NCI-H1436 treated with DMSO at 0.1 percent for 48 hours (cell line): ENCODE measurements around the gene CD22.

Experiments used
- DNase-seq: peaks from one replicate; lab custom pipeline; 2025; lab: John Stamatoyannopoulos, UW

Gene CD22

DNA sequence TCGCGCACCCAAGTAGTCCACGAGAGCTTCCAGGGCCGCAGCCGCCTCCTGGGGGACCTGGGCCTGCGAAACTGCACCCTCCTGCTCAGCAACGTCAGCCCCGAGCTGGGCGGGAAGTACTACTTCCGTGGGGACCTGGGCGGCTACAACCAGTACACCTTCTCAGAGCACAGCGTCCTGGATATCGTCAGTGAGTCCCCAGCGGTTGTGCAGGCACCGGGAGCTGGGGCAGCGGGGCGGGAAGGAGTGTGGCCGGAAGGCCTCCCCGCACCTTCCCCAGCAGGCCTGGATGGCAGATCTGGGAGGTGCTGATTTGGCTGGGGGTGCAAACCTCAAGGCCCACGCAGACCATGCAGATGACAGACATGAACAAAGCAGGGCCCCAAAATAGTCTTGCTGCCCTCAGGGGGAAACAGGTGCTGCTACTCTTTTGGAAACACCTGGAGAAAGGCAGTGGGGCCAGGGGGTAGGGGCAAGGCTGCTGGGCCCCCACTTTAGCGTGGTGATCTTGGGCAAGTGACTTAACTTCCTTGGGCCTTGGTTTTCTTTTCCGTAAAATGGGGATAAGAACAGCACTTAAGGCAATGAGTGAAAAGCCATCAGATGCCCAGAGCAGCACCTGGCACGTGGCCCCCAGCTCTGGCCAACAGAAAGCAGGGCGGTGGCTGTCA, 33.1 kb upstream of the CD22 start:
- DNase-seq: no peak

DNA sequence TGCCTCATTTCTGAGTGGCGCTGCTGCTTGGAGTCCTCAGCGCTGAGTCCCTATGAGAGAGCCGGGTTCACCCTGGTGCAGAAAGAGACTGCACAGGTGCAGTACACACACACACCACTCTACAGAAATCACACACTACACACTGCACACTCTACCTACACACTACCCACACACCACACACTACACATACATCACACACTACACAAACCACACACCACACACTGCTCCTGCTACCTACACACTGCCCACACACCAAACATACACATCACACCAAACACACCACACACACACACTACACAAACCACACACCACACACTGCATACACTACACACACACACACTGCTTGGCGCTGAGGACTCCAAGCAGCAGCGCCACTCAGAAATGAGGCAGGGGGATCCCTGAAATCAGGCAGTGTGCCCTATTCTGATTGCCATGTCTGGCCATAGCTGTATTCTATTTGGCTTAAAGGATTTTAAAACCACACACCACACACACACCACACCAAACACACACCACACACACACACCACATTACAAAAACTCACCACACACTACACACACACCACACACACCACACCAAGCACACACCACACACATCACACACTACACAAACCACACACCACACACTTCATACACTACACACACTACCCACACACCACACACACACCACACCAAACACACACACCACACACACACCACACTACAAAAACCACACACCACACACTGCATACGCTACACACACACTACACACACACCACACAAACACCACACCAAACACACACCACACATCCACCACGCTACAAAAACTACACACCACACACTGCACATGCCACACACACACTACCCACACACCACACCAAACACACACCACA, 32.1 kb upstream of the CD22 start:
- DNase-seq: no peak

DNA sequence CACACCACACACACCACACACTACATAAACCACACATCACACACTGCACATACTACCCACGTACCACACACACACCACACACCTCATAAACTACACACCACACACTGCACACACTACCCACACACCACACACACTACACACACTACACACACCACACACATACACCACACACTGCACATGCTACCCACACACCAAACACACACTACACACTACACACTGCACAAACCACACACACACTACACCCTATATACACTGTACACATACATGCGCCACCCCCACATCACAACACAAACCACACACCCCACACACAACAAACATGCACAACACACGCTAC, 31.5 kb upstream of the CD22 start:
- no peak for DNase-seq

DNA sequence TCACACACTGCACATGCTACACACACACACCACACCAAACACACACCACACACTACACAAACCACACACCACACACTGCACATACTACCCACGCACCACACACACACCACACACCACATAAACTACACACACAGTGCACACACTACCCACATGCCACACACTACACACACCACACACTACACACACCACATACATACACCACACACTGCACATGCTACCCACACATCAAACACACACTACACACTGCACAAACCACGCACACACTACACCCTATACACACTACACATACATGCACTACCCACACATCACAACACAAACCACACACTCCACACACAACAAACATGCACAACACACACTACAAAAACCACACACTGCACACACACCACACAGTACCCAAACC, 31.1 kb upstream of the CD22 start:
- DNase-seq: no peak

DNA sequence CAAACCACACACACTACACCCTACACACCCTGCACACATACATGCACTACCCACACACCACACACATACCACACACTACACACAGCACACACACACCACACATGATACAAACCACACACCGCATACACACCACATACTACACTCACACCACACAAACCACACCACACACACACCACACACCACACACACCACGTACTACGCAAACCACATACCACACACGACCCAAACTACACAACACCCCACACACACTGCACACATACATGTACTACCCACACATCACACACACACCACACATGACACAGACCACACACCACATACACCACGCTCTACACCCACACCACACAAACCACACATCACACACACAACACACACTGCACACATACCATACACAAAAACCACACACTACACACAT, 30.4 kb upstream of the CD22 start:
- no peak for DNase-seq

DNA sequence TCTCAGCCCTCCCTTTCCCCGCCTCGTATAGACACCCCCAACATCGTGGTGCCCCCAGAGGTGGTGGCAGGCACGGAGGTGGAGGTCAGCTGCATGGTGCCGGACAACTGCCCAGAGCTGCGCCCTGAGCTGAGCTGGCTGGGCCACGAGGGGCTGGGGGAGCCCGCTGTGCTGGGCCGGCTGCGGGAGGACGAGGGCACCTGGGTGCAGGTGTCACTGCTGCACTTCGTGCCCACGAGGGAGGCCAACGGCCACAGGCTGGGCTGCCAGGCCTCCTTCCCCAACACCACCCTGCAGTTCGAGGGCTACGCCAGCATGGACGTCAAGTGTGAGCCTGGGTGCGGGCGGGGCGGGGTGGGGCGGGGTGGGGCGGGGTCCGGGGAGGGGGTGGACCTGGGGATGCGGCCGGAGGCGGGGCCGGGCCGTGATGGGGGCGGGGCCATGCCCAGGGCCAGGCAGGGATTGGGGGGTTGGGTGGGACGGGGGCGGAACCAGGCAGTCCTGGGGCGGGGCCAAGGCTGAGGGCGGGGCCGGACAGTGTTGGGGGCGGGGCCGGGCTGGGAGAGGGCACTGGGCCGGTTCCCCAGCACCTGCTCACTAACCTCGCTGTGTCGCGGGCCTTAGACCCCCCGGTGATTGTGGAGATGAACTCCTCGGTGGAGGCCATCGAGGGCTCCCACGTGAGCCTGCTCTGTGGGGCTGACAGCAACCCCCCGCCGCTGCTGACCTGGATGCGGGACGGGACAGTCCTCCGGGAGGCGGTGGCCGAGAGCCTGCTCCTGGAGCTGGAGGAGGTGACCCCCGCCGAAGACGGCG, 29.3 kb upstream of the CD22 start:
- DNase-seq: no peak

DNA sequence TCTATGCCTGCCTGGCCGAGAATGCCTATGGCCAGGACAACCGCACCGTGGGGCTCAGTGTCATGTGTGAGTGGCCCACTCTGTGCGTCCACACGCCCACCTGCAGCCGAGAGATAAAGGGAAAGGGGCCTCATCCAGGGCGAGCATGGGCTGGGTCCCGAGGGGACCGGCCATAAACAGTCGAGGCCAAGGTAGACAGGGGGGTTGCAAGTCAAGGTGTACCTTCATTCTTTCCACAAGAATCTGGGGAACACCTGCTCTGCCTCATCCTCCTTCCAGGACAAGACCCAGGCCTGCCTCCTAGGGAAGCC, 28.7 kb upstream of the CD22 start:
- DNase-seq: no peak

DNA sequence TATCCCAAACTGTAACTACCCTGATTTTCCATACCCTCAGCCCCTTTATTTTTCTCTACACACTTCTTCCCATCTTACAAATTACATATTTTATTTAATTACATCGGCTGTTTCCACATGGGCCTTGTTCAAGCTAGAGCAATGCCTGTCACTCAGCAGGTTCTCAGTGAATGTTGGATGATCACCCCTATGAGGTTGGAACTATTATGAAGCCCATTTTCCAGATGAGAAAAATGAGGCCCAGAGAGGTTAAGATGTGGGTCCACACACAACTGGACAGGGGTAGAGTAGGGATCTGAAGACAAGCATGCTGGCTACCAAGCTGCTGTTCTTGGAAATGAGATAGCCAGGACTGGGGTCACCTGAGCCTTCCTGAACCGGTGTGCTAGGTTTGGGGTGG, 27.0 kb upstream of the CD22 start:
- no peak for DNase-seq

DNA sequence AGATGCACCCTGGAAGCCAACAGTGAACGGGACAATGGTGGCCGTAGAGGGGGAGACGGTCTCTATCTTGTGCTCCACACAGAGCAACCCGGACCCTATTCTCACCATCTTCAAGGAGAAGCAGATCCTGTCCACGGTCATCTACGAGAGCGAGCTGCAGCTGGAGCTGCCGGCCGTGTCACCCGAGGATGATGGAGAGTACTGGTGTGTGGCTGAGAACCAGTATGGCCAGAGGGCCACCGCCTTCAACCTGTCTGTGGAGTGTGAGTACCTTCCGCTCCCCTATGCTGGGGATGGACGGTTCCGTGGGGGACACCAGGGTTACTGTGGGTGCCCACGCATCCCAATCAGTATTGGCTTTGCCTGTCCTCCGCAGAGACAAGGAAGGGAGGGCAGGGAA, 26.5 kb upstream of the CD22 start:
- no peak for DNase-seq

DNA sequence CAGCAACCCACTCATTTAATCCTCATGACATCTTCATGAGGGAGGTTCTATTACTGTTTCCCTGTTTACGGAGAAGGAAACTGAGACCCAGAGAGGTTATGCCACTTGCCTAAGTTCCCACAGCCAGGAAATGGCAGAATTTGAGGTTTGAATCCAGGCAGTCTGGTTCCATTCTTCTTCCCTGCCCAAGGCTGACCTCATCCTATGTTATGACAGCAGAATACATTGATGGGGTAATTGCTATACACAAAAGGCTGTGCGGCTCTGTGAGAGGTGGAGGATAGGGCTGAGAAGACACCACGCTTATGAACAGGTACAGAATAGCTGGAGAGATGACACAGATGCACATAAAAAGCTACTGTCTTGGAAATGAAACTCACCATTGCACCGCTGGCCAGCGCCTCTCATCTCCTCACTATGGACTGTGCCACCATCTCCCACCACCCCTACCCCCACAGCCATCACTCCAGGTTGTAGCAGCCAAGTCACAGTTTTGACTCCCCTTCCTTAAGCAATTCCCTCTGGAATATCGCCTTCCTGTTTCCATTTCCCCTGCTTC, 25.6 kb upstream of the CD22 start:
- no peak for DNase-seq

DNA sequence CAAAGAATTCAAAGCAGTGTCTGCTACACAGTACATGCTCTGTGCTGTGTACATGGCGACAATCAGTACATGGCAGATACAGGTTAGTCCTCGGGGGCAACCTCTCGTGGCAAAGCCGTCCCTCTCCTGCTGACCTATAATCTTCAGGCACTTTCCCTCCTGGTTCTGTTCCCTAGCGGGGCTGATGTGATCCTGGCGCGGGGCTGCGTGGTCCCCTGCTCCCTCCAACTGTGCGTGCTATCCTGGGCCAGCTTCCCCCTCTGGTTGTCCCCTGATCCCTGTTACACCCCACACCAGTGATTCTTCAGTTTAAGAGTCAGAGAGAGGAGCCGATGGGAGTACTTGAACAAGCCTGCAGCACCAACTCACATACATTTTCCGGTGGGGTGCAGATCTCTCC, 25.0 kb upstream of the CD22 start:
- no peak for DNase-seq

DNA sequence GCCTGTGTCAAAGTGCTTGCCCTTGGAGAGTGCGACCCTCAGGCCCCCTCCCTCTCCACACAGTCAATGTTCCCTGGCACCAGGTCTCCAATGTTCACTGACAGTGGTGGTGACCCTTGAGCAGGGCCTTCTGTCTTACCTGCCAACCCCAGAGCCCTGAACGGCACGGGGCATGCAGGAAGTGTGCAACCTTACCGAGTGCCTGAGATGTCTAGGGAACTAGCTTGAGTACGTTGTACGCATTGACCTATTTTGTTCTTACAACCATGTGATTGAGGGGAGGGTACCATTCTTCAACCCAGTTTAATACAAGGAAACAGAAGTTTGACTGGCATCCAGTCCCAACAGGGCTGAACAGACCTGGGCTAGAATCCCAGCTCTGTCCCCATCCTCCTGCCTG, 23.8 kb upstream of the CD22 start:
- no peak for DNase-seq

DNA sequence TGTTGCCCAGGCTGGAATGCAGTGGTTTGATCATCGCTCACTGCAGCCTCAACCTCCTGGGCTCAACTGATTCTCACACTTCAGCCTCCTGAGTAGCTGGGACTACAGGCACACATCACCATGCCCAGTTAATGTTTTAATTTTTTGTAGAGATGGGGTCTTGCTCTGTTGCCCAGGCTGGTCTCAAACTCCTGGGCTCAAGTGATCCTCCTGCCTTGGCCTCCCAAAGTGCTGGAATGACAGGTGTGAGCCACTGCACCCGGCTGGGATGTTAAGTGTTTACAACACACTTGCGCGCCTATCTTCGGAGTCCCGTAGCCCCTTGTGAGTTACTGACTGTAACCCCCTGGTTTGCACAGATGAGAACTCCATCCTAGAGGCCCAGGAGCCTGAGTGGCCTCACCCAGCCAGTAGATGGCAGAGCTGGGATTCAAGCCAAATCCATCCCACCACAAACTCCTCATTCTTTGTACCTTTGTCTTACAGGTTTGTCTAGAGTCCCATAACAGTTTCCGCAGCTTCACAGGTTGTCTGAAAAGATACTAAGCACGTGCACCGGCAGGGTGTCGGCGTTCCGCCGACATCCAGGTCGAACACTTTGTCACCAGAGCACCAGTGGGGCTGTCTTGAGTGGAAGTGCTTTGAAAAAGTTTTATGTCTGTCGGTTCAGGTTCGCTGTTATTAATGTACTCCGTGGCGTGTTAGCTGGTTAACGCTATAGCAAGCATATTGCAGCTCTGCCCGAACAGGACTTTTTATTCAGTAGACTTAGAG, 22.3 kb upstream of the CD22 start:
- no peak for DNase-seq

DNA sequence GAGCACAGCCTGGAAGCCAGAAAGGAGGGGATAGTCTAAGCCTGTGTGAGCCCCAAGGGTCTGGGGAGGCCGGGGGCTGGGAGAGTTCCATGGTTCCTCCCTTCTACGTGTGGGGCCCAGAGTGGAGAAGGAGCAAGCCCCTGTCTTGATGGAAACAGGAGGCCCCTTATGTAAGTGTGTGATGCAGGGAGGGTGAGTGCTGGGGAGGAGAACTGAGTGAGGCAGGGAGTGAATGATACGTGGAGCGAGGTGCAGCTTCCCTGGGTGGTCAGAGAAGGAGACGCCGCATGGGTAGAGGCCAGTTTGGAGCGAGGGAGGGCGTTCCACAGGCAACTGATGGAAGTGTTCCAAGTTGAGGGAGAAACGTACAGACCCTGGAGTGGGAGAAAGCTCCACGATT, 21.1 kb upstream of the CD22 start:
- DNase-seq: no peak

DNA sequence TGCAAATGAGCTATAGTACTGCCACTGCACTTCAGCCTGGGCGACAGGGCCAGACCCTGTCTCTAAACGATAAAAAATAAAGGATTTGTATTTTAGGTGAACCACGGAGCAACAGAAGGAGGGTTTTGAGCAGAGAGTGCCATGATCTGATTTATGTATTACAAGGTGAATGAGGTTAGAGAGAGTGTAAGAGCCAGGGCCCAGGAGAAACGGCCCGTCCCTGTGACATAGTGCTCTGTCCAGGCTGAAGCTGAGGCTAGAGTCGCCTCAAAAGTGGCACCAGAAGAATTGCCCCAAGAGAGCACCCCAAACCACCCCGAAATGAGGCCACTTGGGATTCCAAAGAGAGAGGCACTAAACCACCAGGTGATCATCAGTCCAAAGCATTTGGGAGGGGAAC, 20.1 kb upstream of the CD22 start:
- no peak for DNase-seq

DNA sequence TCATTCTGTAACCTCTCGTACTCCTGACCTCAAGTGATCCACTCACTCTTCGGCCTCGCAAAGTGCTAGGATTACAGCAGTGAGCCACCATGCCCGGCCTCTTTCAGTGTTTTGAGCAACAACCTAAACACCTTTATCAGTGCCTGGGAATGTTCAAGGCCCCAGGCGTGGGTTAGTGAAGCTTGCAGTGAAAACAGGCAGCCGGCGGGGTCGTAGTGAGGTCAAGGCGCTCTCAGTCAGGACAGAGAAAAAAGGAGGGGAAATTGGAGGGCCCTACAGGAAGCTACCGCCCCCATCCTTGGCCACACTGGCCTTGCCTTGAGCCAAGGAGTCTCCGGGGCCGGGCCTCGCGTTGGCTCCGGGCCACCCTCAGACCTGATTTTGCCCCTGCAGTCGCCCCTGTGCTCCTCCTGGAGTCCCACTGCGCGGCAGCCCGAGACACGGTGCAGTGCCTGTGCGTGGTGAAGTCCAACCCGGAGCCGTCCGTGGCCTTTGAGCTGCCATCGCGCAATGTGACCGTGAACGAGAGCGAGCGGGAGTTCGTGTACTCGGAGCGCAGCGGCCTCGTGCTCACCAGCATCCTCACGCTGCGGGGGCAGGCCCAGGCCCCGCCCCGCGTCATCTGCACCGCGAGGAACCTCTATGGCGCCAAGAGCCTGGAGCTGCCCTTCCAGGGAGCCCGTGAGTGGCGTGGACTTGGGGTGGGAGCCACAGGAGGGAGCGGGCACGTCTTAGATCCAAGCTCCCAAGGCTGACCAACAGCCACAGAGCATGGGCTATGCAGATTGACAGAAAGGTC, 19.3 kb upstream of the CD22 start:
- no peak for DNase-seq

DNA sequence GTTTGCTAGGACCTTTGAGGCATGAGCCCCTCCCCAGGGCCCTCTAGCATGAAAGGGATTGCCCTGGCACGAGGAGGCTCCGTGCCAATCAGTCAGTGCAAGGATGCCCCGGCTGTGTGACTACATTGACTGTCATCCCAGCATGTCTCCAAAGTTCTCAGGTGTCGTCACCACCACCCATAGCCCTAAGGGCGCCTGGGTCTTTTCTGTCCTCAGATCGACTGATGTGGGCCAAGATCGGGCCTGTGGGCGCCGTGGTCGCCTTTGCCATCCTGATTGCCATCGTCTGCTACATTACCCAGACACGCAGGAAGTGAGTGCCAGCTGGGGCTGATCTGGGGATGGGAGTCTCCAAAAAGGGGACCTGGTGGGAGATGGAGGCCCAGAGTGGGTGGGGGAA, 18.7 kb upstream of the CD22 start:
- no peak for DNase-seq

DNA sequence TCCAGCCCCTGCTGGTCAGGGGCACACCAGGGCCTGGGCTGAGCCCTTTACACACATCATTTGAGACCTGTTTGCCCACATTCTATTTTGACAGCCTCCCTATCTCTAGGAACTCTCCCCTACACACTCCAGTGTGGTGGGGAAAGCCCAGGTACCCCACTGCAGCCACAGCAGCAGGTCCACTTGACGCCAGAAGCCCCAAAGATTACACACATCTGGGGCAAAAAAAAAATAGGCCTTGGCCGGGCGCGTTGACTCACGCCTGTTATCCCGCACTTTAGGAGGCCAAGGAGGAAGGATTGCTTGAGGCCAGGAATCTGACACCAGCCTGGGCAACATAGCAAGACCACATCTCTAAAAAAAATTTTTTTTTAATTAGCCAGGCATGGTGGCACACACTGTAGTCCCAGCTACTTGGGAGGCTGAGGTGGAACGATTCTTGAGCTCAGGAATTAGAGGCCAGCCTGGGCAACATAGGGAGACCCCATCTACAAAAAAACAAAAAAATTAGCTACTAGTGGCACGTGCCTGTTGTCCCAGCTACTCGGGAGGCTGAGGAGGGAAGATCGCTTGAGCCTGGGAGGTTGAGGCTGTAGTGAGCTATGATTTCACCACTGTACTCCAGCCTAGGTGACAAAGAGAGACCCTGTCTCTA, 18.0 kb upstream of the CD22 start:
- DNase-seq: no peak

DNA sequence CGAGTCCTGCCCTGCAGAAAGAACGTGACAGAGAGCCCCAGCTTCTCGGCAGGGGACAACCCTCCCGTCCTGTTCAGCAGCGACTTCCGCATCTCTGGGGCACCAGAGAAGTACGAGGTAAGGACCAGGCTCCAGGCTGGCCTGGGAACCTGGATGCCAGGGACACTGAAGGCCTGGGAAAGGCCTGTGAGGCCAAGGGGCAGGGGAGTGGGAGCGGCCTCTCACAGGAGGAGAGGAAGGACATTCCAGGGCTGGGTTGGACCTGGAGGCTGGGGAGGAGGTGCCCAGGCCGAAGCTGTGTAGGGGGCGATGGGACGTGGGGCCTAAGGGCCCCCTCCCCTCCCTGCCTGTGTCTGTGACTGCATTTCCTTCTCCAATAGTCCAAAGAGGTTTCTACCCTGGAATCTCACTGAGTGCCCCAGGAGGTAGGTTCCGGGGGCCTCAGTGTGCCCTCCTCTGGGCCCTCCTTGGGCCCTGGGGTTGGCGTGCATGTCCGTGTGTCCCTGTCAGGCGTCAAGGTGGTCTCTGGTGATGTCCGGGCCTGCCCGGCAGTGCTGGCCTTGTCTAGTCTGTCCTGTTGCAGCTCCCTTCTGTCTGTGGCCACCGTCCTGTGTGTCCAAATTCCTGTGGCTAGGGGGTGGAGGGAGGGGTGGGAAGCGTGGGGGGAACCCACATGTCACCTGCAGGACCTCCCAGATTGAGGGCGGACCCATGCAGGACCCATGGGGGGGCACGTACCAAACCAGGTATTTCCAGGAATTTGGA, 16.9 kb upstream of the CD22 start:
- no peak for DNase-seq

DNA sequence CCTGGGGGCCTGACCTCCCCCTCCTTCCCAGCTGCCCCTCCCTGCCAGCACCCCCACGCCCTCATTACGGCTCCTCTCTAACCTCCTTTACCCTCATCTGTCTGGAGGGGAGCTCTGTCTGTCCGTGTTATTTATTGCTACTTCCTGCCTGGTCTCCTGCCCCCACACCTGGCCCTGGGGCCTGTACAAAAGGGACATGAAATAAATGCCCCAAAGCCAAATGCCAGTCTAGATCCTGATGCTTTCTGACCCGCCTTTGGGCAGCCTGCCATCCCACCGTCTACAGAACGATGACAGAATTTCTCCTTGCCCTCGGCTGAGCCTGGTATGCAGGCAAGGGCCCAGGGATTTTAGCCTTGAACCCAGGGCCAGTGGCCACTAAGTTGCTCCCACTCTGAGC, 15.4 kb upstream of the CD22 start:
- no peak for DNase-seq
